Loucy (cell line): Measurements from ENCODE around the gene MYH10.

Experiments used
- EZH2phosphoT487 ChIP-seq: fragments of 200-600 bp; IDR thresholded peaks from 2 replicates; pipeline ENCODE4 v1.6.1; 2018; ENCODE audit warnings: antibody characterized with exemption, mild to moderate bottlenecking, moderate library complexity, borderline replicate concordance
- TF ChIP-seq, protein P1 (sequence below): fragments of 200-600 bp; sonication (generic); conservative IDR thresholded peaks from 2 replicates; pipeline ENCODE4 v1.5.1; 2014; ENCODE audit warnings: mild to moderate bottlenecking, antibody characterized with exemption, low read length

GRCh38 chr17:8518326-8518725 lies 112.2 kb downstream of the MYH10 start:
- TF ChIP-seq, protein P1, sequence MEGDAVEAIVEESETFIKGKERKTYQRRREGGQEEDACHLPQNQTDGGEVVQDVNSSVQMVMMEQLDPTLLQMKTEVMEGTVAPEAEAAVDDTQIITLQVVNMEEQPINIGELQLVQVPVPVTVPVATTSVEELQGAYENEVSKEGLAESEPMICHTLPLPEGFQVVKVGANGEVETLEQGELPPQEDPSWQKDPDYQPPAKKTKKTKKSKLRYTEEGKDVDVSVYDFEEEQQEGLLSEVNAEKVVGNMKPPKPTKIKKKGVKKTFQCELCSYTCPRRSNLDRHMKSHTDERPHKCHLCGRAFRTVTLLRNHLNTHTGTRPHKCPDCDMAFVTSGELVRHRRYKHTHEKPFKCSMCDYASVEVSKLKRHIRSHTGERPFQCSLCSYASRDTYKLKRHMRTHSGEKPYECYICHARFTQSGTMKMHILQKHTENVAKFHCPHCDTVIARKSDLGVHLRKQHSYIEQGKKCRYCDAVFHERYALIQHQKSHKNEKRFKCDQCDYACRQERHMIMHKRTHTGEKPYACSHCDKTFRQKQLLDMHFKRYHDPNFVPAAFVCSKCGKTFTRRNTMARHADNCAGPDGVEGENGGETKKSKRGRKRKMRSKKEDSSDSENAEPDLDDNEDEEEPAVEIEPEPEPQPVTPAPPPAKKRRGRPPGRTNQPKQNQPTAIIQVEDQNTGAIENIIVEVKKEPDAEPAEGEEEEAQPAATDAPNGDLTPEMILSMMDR: no peak
- no peak for TF ChIP-seq EZH2phosphoT487
